NCI-H1930 (cell line): ENCODE data around the gene FAM81A.
"Not testable (repeated sequence)": the region's sequence is repeated elsewhere in the genome, so short reads cannot be mapped to it uniquely, and the experiment has no call there.

ENCODE experiments used
- DNase-seq, 2 experiments: peaks; one replicate each; lab custom pipeline; 2025; lab: John Stamatoyannopoulos, UW

The FAM81A gene

DNA sequence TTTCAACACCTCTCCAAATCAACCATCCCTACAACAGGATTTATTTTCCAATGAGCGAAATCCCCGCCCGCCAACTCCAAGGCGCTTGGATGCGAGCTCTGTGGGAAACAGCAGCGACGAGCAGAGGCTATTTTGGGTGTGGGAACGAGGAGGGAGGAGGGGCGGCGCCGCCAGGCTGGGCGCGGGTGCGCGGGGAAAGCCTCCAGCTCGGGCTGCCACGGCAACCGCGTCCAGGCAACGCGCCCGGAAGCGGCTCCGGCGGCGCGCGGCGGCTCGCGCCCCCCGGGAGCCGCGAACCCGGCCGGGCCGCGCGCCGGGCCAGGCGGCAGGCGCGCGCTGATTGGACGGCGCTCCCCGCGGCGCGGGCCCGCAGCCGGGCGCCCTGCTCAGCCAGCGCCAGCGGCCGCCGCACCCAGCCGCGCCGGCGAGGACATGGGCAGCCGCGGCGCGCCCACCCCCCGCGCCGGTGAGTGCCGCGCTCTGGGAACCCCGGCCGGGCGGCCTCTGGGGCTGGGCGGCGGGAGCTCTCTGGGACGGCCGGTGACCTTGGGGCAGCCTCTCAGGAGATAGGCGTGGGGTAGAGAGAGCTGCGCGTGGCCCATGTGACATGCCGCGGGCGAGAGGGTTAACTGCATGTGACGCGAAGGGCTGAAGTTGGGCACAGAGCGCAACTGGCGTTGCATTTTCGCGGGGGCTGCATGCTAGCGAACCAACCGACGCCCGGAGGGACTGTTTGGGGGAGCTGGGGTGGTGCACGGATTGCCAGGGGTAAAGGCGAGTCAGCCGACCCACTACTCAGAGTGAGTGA lies at the start of gene FAM81A:
FAM81A (plus strand) TSS at position 370 of the 808 bp plus-strand sequence. CDS start 20,441 bp downstream, outside the sequence.
- peak; percentile 18 to 75 for DNase-seq

DNA sequence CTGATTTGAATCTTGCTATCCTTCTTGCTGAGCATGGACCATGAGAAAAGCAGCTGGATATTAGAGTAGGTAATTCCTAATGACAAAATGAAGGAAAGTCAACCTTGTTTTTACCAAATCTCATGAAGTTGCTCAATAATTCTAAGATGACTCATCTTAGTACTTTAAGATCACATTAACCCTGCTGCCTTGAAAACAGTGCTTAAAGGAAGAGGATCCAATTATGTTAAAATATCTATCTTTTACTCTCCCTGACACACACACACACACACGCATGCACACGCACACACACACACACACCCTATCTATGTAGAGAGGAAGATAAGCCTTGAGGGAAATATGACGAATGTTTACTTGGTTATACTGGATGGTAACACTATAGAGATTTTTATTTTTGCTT lies 49.3 kb upstream of the FAM81A start:
- no peak for DNase-seq

DNA sequence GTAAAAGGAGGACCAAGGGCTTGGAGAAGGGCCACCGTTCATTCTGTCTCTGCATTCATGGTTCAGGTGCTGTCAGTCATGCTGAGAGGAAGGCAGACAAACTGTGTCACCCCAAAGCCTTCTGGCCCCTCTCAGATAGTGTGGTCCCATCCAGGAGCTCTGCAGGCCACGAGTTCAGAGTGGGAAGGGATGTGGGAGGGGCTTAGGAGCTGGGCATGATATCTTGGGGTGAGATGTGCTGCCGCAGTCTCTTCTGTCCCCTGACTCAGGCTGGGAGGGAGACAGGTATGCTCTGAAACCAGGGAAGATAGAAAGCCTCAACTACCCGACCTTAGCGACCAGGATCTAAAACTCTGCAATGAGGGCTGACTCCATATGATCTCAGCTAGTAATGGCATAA lies 45.7 kb upstream of the FAM81A start:
- DNase-seq, result no peak

DNA sequence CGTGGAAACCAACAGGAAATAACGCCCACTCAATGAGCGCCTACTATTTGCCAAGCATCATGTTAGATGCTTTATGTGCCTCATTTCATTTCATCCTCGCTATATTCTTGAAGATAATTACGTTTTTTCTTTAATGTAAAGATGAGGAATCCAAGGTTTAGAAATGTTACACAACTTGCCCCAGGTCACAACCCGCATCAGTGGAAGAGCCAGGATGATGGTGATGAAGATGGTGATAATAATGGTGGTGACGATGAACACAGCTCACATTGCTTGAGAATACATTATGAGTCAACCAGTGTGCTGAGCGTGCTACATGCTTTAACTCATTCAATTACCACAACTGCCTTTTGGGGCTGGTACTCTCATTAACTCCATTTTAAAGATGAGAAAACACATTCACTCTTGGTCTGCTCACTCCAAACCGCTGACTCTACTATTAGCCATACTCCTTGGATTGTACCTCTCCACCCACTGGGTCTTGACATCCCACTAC lies 43.8 kb upstream of the FAM81A start:
- no peak for DNase-seq

DNA sequence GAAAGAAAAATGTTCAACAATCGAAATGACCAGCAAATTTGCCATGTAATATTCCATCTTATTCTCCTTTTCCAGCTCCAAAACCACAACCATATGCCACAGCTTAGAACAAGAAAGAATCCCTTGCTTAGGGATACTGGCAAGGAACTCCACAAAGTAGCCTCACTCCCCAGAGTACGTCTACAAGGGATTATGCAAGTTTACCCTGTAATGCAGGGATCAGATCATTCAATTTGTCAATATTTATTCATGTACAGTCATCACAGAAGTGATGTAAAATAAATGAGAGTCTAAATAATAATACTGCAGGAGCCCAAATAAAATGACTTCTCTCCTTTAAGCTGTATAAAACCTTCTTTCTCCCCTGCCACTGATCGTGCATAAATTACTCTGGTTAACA lies 41.8 kb upstream of the FAM81A start:
- DNase-seq, result no peak

DNA sequence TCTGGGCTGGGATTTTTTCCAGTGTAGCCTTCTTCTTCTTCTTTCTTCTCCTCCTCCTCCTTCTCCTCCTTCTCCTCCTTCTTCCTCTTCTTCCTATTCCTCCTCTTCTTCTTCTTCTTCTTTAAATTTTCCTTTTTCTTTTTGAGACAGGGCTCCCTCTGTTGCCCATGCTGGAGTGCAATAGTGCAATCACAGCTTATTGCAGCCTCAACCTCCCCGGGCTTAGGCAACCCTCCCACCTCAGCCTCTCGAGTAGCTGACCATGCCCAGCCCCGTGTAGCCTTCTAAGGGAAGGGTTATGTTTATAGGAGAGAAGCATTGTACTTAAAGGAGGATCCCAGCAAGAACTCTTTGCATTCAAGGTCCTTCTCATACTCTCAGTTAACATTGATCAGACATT lies 41.3 kb upstream of the FAM81A start:
- no peak for DNase-seq

DNA sequence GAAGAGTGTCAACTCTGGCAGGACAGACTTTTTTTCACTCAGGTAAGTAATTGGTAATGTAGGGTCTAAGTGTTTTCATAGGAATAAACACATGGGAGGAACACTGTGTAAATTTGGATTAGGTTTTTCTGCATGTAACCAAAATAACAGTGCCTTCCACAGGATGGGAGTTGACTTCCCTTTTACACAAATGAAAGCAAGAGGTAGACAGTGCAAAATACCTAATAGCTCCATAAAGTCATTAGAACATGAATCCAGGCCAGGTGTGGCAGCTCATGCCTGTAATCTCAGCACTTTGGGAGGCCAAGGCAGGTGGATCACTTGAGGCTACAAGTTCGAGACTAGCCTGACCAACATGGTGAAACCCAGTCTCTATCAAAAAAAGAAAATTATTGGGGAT lies 39.8 kb upstream of the FAM81A start:
- no peak for DNase-seq

DNA sequence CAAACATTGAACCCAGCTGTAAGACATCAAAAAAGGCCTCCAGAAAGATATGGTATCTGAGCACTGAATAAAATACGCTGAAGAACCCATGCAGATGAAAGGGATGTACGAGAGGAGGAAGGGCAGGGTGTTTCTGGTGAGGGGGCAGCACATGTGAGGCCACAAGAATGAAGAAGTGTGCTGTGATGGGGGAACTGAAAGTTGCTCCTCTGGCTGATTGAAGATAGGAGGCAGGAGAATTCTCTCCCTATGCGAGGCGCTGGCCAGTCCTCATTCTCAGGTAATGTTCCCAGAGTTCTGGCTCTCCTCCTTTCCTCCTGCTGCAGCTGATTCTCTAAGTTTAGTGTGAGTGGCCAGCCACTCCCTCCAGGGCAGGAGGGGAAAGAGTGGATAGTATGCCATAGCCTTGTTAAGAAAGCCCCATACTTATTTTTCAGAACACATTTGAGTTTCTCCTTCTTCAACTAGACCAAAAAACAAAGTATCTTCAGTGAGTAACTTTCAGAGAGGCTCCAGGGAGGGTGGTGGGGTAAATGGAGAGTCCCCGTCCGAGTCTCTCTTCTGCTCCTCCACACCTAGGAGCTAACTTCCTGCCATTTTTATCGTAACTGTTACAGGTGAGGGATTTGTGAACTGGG lies 38.4 kb upstream of the FAM81A start:
- DNase-seq, result no peak

DNA sequence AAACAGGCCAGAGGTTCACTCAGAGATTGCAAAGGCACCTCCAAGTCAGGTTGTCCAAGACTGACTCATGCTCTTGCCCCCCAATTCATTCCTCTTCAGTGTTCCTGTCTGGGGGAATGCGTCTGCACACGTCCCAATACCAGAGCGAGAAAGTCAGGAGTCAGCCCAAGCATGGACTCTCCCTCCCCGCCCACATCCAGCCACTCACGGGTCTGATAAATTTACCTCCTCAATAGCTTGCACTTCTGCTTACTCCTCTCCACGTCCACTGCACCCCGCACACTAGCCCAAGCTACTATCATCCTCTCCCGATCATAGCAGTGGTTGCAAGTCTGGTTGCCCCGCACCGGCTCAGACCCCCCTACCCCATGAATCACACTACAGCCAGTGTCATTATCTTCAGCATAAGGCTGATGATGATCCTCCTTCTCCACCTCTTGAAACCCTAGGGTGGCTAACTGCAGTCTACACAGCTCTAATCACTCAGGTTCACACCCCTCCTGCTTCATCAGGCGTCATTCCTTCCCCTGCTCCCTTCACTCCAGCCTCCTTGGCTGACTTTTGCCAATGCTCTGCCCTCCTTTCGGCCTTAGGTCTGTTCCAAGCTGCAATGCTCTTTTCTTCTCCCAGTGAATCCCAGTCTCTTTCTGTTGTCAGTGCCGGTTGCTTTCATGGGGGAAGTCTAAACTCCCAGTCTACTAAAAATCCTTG lies 37.7 kb upstream of the FAM81A start:
- no peak for DNase-seq

DNA sequence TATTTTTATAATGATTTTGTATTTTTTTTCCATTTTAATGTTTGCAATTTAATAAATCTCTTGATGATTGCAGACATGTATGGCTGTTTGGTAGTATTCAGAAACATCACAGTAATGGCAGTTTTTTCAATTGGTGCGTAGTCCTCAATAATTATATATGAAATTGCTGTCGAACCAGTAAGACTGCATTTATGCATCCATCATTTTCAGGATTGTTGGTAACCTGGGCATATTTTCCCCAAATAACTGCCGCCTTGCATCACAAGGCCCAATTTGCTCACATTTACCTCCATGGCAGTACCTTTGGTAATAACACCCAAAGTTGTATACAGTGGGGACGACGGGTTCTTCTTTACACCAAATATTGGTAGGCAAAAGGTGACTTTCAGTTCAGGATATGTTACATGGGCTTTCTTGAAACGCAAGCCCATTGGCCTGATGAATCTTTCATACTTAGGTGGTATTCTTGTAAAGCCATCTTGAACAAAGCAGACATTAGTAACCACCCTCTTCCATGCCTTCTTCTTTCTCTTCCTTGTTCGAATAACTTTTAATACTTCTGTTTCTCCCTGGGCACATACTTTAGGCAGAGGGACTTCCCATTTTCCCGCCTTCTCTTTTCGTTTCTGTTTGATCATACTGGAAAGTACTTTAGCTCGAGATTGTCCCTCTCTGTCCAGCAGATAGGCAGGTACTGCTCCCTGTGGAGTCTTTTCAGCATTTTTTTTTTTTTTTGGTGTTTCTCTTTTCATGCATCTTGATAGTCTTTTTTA lies 36.7 kb upstream of the FAM81A start:
- not testable (repeated sequence) for DNase-seq

DNA sequence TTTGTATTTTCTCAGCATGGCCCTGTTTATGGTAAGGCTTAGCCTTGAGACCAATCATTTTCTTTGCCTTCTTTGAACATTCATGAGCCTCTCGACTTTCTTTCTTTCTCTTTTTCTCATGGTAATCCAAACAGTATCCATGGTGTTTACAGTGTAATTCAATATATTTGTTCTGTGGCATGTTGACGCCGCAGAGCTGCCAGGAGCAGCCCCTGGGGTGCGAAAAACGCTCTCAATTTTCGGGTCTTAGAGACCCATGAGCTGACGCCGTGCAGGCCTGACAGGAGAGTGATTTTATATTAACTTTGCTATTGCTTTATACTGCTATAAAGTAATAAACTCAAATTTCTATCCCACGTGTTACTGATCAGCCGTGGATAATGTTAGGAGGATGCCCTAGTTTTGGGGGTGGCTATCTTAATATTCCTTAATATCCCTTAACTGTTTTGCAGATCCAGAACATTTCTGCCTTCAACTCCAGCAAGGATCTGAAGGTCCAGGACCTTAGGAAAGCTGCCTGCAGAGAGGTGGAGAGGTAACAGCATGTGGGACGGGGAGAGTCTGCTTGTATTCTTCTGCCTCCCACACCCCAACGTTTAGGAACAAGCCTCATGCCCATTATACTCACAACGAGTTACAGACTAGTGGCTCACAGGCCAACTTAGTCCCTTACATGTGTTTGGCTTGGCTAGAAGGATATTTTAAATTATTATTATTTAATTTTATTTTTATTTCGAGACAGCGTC lies 36.0 kb upstream of the FAM81A start:
- peak in 1 of 2 experiments; percentile 6 for DNase-seq

DNA sequence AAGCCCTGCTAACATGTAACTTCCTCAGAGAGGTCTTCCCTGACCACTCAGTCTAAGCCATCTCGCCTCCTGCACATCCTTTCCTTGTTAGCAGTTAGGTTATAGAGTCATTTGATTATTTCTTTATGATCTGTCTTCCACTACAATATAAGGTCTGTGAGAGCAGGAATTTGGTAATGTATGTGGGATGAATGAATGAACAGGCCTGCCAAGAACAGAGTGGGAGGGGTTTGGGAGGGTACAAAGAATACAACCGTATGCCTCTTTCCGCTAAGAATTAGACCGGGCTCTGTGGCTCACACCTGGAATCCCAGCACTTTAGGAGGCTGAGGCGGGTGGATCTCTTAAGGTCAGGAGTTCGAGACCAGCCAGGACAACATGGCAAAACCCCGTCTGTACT lies 32.9 kb upstream of the FAM81A start:
- no peak for DNase-seq

DNA sequence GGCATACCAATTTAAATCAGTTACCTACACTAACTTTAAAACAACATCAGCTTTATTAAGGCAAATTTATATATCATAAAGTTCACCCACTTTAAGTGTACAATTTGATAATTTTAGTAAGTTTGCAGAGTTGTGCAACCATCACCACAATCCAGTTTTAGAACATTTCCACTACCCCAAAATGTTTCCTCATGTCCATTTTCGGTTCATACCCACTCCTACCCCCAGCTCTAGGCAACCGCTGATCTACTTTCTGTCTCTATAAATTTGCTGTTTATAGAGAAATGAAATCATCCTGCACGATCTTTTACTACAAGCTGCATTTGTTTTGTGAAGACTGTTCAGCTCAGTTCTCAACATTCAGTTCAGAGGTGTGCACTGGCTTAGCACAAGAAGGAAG lies 31.5 kb upstream of the FAM81A start:
- DNase-seq, result no peak

DNA sequence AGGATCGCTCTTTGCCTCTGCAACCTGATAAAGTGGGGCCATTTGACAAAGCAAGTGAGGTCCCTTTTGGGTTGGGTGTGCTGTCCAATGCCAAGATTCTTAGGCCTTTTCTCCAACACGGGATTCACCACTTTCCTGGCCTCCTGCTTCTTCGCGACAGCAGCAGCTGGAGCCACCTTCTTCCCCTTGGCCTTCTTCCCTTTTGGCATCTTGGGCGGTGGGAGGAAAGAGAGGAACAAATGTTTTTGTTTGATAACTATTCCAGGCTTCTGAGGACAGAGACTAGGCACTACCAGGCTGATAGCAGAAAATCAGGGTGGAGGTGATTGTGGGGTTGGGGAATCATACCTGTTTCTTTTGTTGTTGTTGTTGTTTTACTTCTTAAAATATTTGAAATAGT lies 30.0 kb upstream of the FAM81A start:
- DNase-seq, result no peak

DNA sequence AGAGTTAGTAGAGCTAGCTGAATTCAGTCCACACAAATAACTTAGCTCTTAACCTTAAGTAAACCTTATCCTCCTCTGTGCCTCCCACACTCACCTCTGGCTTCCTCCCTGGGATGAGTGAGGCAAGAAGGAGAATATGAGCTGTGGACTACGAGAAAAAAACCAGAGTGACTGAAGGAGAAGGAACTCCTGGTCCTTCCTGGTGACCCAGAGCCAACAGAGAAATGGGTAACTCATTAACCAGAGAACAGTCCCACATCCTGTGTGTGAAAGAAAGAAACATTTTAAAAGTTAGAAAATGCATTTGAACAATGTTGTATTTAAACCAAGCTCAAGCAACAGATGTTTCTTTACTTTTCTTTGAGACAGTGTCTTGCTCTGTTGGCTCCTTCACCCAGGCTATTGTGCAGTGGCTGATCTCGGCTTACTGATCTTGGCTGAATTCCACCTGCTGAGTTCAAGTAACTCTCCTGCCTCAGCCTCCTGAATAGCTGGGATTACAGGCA lies 27.5 kb upstream of the FAM81A start:
- no peak for DNase-seq

DNA sequence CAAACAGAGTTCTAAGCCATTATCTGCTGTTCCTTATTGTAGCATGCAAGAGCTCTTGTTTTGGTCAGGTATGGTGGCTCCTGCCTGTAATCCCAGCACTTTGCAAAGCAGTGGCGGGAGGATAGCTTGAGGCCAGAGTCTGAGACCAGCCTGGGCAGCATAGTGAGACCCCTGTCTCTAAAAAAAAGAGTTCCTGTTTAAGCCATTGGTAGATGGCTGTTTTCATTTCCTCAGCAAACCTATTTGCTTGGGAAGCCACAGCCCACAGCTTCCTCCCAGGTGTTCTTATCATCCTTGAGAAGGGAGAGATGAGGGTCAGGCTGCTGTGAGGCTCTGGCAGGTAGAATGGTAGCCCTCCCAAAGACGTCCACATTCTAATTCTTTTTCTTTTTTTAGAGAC lies 24.4 kb upstream of the FAM81A start:
- DNase-seq, result no peak

DNA sequence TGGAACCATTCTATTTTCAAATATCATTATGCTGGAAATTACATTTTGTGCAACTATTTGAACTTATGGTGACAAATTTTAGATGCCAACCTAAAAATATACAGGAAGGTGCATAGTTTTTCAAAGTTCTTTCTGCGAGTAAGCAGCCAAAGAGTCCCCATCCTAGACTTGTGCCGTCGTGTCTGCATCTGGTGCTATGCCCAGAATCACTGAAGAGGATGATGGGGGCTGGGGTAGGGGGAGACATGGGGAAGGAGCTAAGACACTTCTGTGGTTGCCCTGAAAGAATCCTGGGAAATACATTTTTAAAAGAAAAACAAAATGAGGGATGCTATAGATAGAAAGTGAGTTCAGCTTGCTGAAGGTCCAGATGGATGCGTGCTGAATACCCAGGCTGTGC lies 21.2 kb upstream of the FAM81A start:
- no peak for DNase-seq

DNA sequence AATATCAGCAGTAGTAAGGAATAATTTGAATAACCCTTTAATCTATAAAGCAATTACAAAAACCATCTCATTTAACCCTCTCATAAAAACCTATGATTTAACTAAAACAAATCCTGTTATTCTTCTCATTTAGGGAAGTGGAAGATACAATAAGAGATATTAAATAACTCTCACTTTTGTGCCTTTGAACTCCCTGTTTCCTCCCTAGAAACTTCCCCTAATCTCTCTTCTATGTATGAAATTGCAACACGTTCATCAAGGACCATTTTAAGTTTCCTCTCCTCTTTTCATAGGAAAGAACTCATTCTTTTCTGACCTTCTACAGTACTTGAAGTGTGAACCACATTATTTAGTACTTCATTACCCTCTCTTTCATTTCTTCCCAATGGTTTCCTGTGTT lies 18.8 kb upstream of the FAM81A start:
- DNase-seq, result no peak

DNA sequence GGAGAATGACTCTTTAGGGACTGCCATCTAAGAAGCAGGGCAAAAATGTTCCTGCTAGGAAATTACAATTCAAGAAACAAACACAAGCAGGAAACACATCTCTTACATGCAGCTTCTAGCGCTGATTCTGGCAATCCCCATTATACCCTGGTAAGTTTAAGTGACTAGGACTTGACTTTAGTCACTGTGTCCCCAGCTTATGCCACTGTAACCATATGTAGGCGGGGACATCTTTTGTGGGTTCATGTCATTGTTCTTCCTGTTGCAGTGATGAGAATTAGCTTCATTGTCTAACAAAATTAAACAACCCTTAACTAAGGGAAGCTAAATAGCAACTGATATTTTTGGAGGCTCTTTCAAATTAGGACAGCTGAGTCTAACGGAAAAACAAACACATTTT lies 17.9 kb upstream of the FAM81A start:
- no peak for DNase-seq

DNA sequence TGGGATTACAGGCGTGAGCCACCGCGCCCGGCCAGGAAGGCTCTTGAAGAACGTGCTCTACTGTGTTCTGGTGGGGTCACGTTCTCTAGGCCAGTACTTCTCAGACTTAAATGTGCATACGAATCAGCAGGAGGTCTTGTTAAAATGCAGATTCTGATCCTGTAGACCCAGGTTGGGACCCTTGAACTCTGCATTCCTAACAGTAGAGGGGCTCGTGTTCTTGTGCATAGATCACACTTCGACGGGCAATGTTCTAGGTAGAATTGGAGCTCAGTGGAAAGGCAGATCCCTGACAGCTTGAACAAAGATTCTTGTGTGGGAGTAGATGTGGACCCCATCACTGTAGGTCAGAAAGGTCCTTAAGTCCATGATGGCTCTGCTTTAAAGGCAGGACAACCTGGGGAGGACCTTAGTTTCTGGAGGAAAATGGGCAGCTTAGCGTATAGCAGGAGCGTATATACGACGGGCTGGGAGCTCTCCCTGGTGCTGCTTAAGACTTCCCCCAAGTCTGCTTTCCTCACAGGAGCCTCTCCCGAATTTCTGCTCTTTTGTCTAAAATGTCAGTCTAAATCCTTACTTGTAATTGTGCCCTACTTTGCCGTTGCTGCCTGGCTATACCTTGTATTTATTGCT lies 16.9 kb upstream of the FAM81A start:
- no peak for DNase-seq

DNA sequence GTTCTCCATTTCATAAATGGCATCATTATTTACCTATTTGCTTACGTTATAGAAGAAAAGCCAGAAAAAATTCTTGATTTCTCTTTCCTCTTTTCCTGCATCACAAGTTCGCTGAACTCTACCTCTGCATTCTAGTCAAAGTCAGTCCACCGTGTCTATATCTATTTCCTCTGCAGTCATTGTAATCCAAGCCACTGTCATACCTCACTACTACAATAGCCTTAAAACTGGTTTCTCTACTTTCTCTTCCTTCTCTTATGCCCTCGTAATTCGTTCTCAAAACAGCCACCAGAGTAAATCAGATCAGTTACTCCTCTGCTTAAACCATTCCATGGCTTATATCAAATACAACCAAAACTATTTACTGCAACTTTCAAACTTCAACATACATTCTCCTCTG lies 13.4 kb upstream of the FAM81A start:
- DNase-seq, result no peak
